ENCODE measurements around the gene DCAF12. TPM values are rescaled to one million over a fixed set of nuclear protein-coding genes. Genes with fewer than 3 reads are reported as not detected.

Gene DCAF12
- total and polyA plus RNA-seq, 2 of the 13 experiments (the other 11 are each of a cell fraction or from before 2014, with no cell fraction given), result 26.8 to 37.4 TPM

GRCh38 chr9:34089311-34089710 is 37.2 kb downstream of the DCAF12 start:
- Histone ChIP-seq H3K9me3 (ENCODE audit: low read length) (no peaks in the 10 kb centered on the region), H3K27me3 (ENCODE audit: control insufficient read depth in 1 of 2, insufficient read depth in 2 of 2, low read length in 2 of 2) (no peaks in the 10 kb centered on the region), H2AFZ (ENCODE audit: low read length) (no peak overlapping the region), H3K4me2 (ENCODE audit: low read depth, low read length) (no peak overlapping the region), H3K9ac (ENCODE audit: insufficient read depth, low read depth, low read length) (no peak overlapping the region), H3K27ac (ENCODE audit: extremely low read length, insufficient read depth, low read length) (no peak overlapping the region), H4K20me1 (ENCODE audit: insufficient read depth, low read length) (no peaks in the 10 kb centered on the region), H3K4me1 (ENCODE audit: insufficient read depth, low read length) (no peaks in the 10 kb centered on the region), H3K79me2 (ENCODE audit: insufficient read depth, low read length) (no peaks in the 10 kb centered on the region), H3K36me3 (replicated peaks in 1 of 2; ENCODE audit: control insufficient read depth in 1 of 2, insufficient read depth in 2 of 2, low read length in 2 of 2) (peaks cover 34 to 65% of the 10 kb centered on the region in 2 experiments), H3K4me3 (replicated peaks in 1 of 3; ENCODE audit: insufficient read depth in 1 of 3, low read depth in 2 of 3, low read length in 3 of 3) (no peak overlapping the region)
- DNase-seq (ENCODE audit: low spot score) (no peak), ATAC-seq (no peak), FAIRE-seq (no peak)
- POLR2A ChIA-PET, result no interaction called here
- TF ChIP-seq ZNF17 (CRISPR knock-in tag; IDR thresholded peaks at IDR 0.05) (no peak), ATF1 (CRISPR knock-in tag; IDR thresholded peaks at IDR 0.05) (no peak), ZNF317 (CRISPR knock-in tag; IDR thresholded peaks at IDR 0.05) (no peak), ZNF263 (CRISPR knock-in tag; IDR thresholded peaks at IDR 0.05) (no peak), KDM5B (CRISPR knock-in tag; IDR thresholded peaks at IDR 0.05; ENCODE audit: borderline replicate concordance) (no peak), THRA (CRISPR knock-in tag; IDR thresholded peaks at IDR 0.05; ENCODE audit: borderline replicate concordance) (no peak), ZNF691 (CRISPR knock-in tag; IDR thresholded peaks at IDR 0.05; ENCODE audit: borderline replicate concordance, low read depth) (no peak), ZFP91 (CRISPR knock-in tag; IDR thresholded peaks at IDR 0.05; ENCODE audit: borderline replicate concordance) (no peak), MBNL3 (CRISPR knock-in tag; conservative IDR thresholded peaks at IDR 0.05) (no peak), ZGPAT (CRISPR knock-in tag; IDR thresholded peaks at IDR 0.05) (no peak), ZNF619 (CRISPR knock-in tag; IDR thresholded peaks at IDR 0.05) (no peak), KLF16 (CRISPR knock-in tag; IDR thresholded peaks at IDR 0.05) (no peak), FOXP1 (IDR thresholded peaks at IDR 0.05) (no peak), FOXP1 (CRISPR knock-in tag; IDR thresholded peaks at IDR 0.05) (no peak), ZNF335 (CRISPR knock-in tag; IDR thresholded peaks at IDR 0.05) (no peak), ZNF878 (CRISPR knock-in tag; IDR thresholded peaks at IDR 0.05) (no peak)
- TF ChIP-seq, protein P1, sequence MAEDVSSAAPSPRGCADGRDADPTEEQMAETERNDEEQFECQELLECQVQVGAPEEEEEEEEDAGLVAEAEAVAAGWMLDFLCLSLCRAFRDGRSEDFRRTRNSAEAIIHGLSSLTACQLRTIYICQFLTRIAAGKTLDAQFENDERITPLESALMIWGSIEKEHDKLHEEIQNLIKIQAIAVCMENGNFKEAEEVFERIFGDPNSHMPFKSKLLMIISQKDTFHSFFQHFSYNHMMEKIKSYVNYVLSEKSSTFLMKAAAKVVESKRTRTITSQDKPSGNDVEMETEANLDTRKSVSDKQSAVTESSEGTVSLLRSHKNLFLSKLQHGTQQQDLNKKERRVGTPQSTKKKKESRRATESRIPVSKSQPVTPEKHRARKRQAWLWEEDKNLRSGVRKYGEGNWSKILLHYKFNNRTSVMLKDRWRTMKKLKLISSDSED (CRISPR knock-in tag; IDR thresholded peaks at IDR 0.05), result no peak
- BruUV-seq (replicated peaks), result no TSS peak
- 98% methylated on average over 7 of the region's 7 CpGs for WGBS (ENCODE audit: low lambda C conversion rate)
- in situ Hi-C loops (cut with HindIII; ENCODE audit: extremely low pct_ligation_motif_present, low pct_unique_long_range_greater_than_20kb), result no loop called here
- intact Hi-C loops (cut with micrococcal nuclease; ENCODE audit: unreplicated experiment), result no loop called here
- CTCF ChIA-PET (ENCODE audit: low intra/inter-chr PET ratio, low total read pairs), result no interaction called here
